ENCODE measurements around the gene CD44. TPM values are rescaled to one million over a fixed set of nuclear protein-coding genes. Genes with fewer than 3 reads are reported as not detected.

The CD44 gene
- total RNA-seq, 2 donors from 2014 or later, result 321 to 613 TPM

GRCh38 chr11:35234460-35235156 is 95.6 kb downstream of the CD44 start:
- H3K4me1 ChIP-seq (ENCODE audit: control insufficient read depth in 1 of 2, low read depth in 2 of 2), result peaks cover 0 to 19% of the 10 kb centered on the region in 2 donors
- H3K4me3 ChIP-seq, result no peak overlapping the region
- peaks cover under 1% of the 10 kb centered on the region for H3K36me3 ChIP-seq
- no peaks in the 10 kb centered on the region for H3K9me3 ChIP-seq
- no peak overlapping the region for H3K27ac ChIP-seq
- no peak for ATAC-seq (ENCODE audit: insufficient number of reproducible peaks, low FRiP score, low read depth)
- H3K27me3 ChIP-seq (replicated peaks; ENCODE audit: insufficient read depth), result no peaks in the 10 kb centered on the region
- TF ChIP-seq CTCF (IDR thresholded peaks at IDR 0.05), result no peak
- no peak for DNase-seq (ENCODE audit: low spot score)

GRCh38 chr11:35235157-35235468 is 96.1 kb downstream of the CD44 start:
- ATAC-seq (ENCODE audit: insufficient number of reproducible peaks, low FRiP score, low read depth) (no peak), DNase-seq (ENCODE audit: low spot score) (no peak)
- Histone ChIP-seq H3K4me3 (no peak overlapping the region), H3K9me3 (no peaks in the 10 kb centered on the region), H3K27me3 (replicated peaks; ENCODE audit: insufficient read depth) (no peaks in the 10 kb centered on the region), H3K27ac (no peak overlapping the region), H3K36me3 (no peaks in the 10 kb centered on the region), H3K4me1 (ENCODE audit: control insufficient read depth in 1 of 2, low read depth in 2 of 2) (peaks cover 0 to 19% of the 10 kb centered on the region in 2 donors)
- no peak for TF ChIP-seq CTCF (IDR thresholded peaks at IDR 0.05)

GRCh38 chr11:35235498-35235897 is 96.5 kb downstream of the CD44 start:
- DNase-seq (ENCODE audit: low spot score) (no peak), ATAC-seq (ENCODE audit: insufficient number of reproducible peaks, low FRiP score, low read depth) (no peak)
- peaks cover 0 to 19% of the 10 kb centered on the region in 2 donors for H3K4me1 ChIP-seq (ENCODE audit: control insufficient read depth in 1 of 2, low read depth in 2 of 2)
- H3K4me3 ChIP-seq, result no peak overlapping the region
- H3K9me3 ChIP-seq, result no peaks in the 10 kb centered on the region
- H3K27me3 ChIP-seq (replicated peaks; ENCODE audit: insufficient read depth), result no peaks in the 10 kb centered on the region
- no peak overlapping the region for H3K27ac ChIP-seq
- no peak for TF ChIP-seq CTCF (IDR thresholded peaks at IDR 0.05)
- H3K36me3 ChIP-seq, result no peaks in the 10 kb centered on the region

GRCh38 chr11:35235936-35236666 is 97.1 kb downstream of the CD44 start:
- H3K4me1 ChIP-seq (ENCODE audit: control insufficient read depth in 1 of 2, low read depth in 2 of 2), result peaks cover 0 to 19% of the 10 kb centered on the region in 2 donors
- H3K27me3 ChIP-seq (replicated peaks; ENCODE audit: insufficient read depth), result no peaks in the 10 kb centered on the region
- no peak for TF ChIP-seq CTCF (IDR thresholded peaks at IDR 0.05)
- H3K27ac ChIP-seq, result no peak overlapping the region
- H3K9me3 ChIP-seq, result no peaks in the 10 kb centered on the region
- ATAC-seq (ENCODE audit: insufficient number of reproducible peaks, low FRiP score, low read depth), result no peak
- no peak overlapping the region for H3K4me3 ChIP-seq
- H3K36me3 ChIP-seq, result no peaks in the 10 kb centered on the region
- DNase-seq (ENCODE audit: low spot score), result no peak

DNA sequence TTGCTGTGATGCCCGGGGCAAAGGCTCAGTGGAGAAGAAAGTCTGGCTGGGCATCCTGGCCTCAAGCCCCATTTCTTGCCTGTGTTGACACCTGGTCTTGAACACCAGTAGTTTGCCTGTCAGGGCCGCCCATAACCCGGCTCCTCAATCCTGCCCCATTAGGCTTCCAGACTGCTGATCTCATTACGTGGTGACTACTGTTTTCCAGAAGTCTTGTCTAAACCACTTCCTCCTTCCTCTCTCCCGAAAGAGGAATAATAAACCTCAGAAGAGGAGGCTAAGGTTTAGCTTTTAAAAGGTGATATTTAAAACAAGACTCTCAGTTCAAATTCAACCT is 97.7 kb downstream of the CD44 start:
- no peak for DNase-seq (ENCODE audit: low spot score)
- Histone ChIP-seq H3K27me3 (replicated peaks; ENCODE audit: insufficient read depth) (no peaks in the 10 kb centered on the region), H3K4me1 (ENCODE audit: control insufficient read depth in 1 of 2, low read depth in 2 of 2) (peaks cover 0 to 19% of the 10 kb centered on the region in 2 donors), H3K4me3 (no peak overlapping the region), H3K36me3 (no peaks in the 10 kb centered on the region), H3K9me3 (no peaks in the 10 kb centered on the region), H3K27ac (no peak overlapping the region)
- TF ChIP-seq CTCF (IDR thresholded peaks at IDR 0.05), result no peak
- ATAC-seq (ENCODE audit: insufficient number of reproducible peaks, low FRiP score, low read depth), result no peak

Data from thoracic aorta (tissue), 2 donors.